SJCRH30 (cell line): Measurements from ENCODE around the gene IER5L. TPM values are rescaled to one million over a fixed set of nuclear protein-coding genes. Genes with fewer than 3 reads are reported as not detected.
A peak's percentile ranks its signal among the peaks of the same experiment; 100 is the strongest.

Experiments
- DNase-seq, 2 experiments: peaks; one replicate each; pipeline ENCODE4 v3.0.0-alpha.2; 2015 to 2020
- H3K27ac ChIP-seq: fragments of 250-450 bp; sonication (Bioruptor Pico); 2 replicates; pipeline ENCODE4 v1.5.1; 2020; ENCODE audit warnings: mild to moderate bottlenecking, moderate library complexity
- H3K27me3 ChIP-seq: fragments of 250-450 bp; sonication (Bioruptor Pico); 2 replicates; pipeline ENCODE4 v1.5.1; 2020; ENCODE audit warnings: mild to moderate bottlenecking, moderate library complexity
- H3K36me3 ChIP-seq: fragments of 250-450 bp; sonication (Bioruptor Pico); 2 replicates; pipeline ENCODE4 v1.5.1; 2020; ENCODE audit warnings: mild to moderate bottlenecking, moderate library complexity
- H3K4me1 ChIP-seq: fragments of 250-450 bp; sonication (Bioruptor Pico); 2 replicates; pipeline ENCODE4 v1.5.1; 2020; ENCODE audit warnings: mild to moderate bottlenecking, moderate library complexity
- H3K4me3 ChIP-seq: fragments of 250-450 bp; sonication (Bioruptor Pico); 2 replicates; pipeline ENCODE4 v1.5.1; 2020; ENCODE audit warnings: mild to moderate bottlenecking, moderate library complexity
- H3K9me3 ChIP-seq: fragments of 250-450 bp; sonication (Bioruptor Pico); replicated peaks from 2 replicates; pipeline ENCODE4 v1.5.1; 2020; ENCODE audit warnings: mild to moderate bottlenecking, moderate library complexity
- total RNA-seq: library from RNA; depleted of rRNA; stranded (reverse); fragments of >200 nt; shearing (Covaris generic); gene quantifications from 2 replicates; pipeline ENCODE4 v1.2.3, GENCODE V29; 2014; rRNA removed

Gene IER5L
- total RNA-seq, result 2.8 and 3.1 TPM in 2 replicates

- Histone ChIP-seq H3K27ac (peak within 1 kb of the TSS; percentile 32; the same call in 1 of the 2 replicates), H3K9me3 (no peaks in the 10 kb centered on the region), H3K4me3 (peak within 1 kb of the TSS; percentile 68), H3K36me3 (no peaks in the 10 kb centered on the region), H3K27me3 (peaks cover 7% of the 10 kb centered on the region), H3K4me1 (peaks cover 13% of the 10 kb centered on the region)
- peak; percentile 97 to 98 for DNase-seq
Measured at GRCh38 chr9:129177791-129178567, at the start of gene IER5L. TSS of gene IER5L (minus strand) at chr9:129178261. CDS start at chr9:129178052, 209 bp downstream.

- H3K27ac ChIP-seq, result no peak overlapping the region
- no peaks in the 10 kb centered on the region for H3K36me3 ChIP-seq
- no peak for DNase-seq
- no peaks in the 10 kb centered on the region for H3K27me3 ChIP-seq
- H3K9me3 ChIP-seq, result no peaks in the 10 kb centered on the region
- peaks cover 10% of the 10 kb centered on the region for H3K4me1 ChIP-seq
- H3K4me3 ChIP-seq, result no peak overlapping the region
Measured at GRCh38 chr9:129227843-129228189, 49.8 kb upstream of the IER5L start.

GRCh38 chr9:129225815-129226214 lies 47.8 kb upstream of the IER5L start:
- Histone ChIP-seq H3K27me3 (no peaks in the 10 kb centered on the region), H3K36me3 (no peaks in the 10 kb centered on the region), H3K4me3 (no peak overlapping the region), H3K4me1 (peaks cover 10% of the 10 kb centered on the region), H3K9me3 (no peaks in the 10 kb centered on the region), H3K27ac (no peak overlapping the region; the same call in 1 of the 2 replicates)
- DNase-seq, result peak; percentile 85 to 93

GRCh38 chr9:129225490-129225778 lies 47.4 kb upstream of the IER5L start:
- no peaks in the 10 kb centered on the region for H3K27me3 ChIP-seq
- no peak overlapping the region for H3K4me3 ChIP-seq
- no peak overlapping the region for H3K27ac ChIP-seq
- H3K4me1 ChIP-seq, result peaks cover 10% of the 10 kb centered on the region
- H3K9me3 ChIP-seq, result no peaks in the 10 kb centered on the region
- no peaks in the 10 kb centered on the region for H3K36me3 ChIP-seq
- DNase-seq, result no peak

- Histone ChIP-seq H3K4me1 (peaks cover 10% of the 10 kb centered on the region), H3K27ac (no peak overlapping the region), H3K36me3 (no peaks in the 10 kb centered on the region), H3K4me3 (no peak overlapping the region), H3K9me3 (no peaks in the 10 kb centered on the region), H3K27me3 (no peaks in the 10 kb centered on the region)
- DNase-seq, result no peak
Measured at GRCh38 chr9:129224618-129225489, 46.8 kb upstream of the IER5L start.

GRCh38 chr9:129223551-129224208 lies 45.6 kb upstream of the IER5L start:
- Histone ChIP-seq H3K4me3 (no peak overlapping the region), H3K27ac (no peak overlapping the region), H3K27me3 (no peaks in the 10 kb centered on the region), H3K9me3 (no peaks in the 10 kb centered on the region), H3K4me1 (peaks cover 10% of the 10 kb centered on the region), H3K36me3 (no peaks in the 10 kb centered on the region)
- no peak for DNase-seq

- no peaks in the 10 kb centered on the region for H3K27me3 ChIP-seq
- no peaks in the 10 kb centered on the region for H3K9me3 ChIP-seq
- peaks cover 10% of the 10 kb centered on the region for H3K4me1 ChIP-seq
- H3K4me3 ChIP-seq, result no peak overlapping the region
- no peaks in the 10 kb centered on the region for H3K36me3 ChIP-seq
- no peak overlapping the region for H3K27ac ChIP-seq
- no peak for DNase-seq
Measured at GRCh38 chr9:129222819-129223218, 44.8 kb upstream of the IER5L start.

- H3K27ac ChIP-seq, result no peak overlapping the region
- no peaks in the 10 kb centered on the region for H3K27me3 ChIP-seq
- H3K9me3 ChIP-seq, result no peaks in the 10 kb centered on the region
- H3K4me1 ChIP-seq, result peaks cover 10% of the 10 kb centered on the region
- no peak overlapping the region for H3K4me3 ChIP-seq
- no peak for DNase-seq
- no peaks in the 10 kb centered on the region for H3K36me3 ChIP-seq
Measured at GRCh38 chr9:129221979-129222635, 44.0 kb upstream of the IER5L start.

- Histone ChIP-seq H3K4me1 (peaks cover 9% of the 10 kb centered on the region), H3K27ac (no peak overlapping the region), H3K36me3 (no peaks in the 10 kb centered on the region), H3K9me3 (no peaks in the 10 kb centered on the region), H3K4me3 (no peak overlapping the region), H3K27me3 (no peaks in the 10 kb centered on the region)
- DNase-seq, result peak in 1 of 2 experiments; percentile 40
Measured at GRCh38 chr9:129221233-129221632, 43.2 kb upstream of the IER5L start.

GRCh38 chr9:129220771-129221170 lies 42.7 kb upstream of the IER5L start:
- Histone ChIP-seq H3K9me3 (no peaks in the 10 kb centered on the region), H3K27me3 (no peaks in the 10 kb centered on the region), H3K27ac (no peak overlapping the region), H3K36me3 (no peaks in the 10 kb centered on the region), H3K4me1 (0 out of 2 replicates have a peak, but pooled peaks cover 6% of the 10 kb centered on the region), H3K4me3 (no peak overlapping the region)
- DNase-seq, result no peak

GRCh38 chr9:129218918-129219317 lies 40.9 kb upstream of the IER5L start:
- DNase-seq, result no peak
- Histone ChIP-seq H3K4me1 (no peaks in the 10 kb centered on the region), H3K4me3 (no peak overlapping the region), H3K27ac (no peak overlapping the region), H3K36me3 (no peaks in the 10 kb centered on the region), H3K27me3 (no peaks in the 10 kb centered on the region), H3K9me3 (no peaks in the 10 kb centered on the region)

GRCh38 chr9:129218272-129218625 lies 40.2 kb upstream of the IER5L start:
- DNase-seq, result no peak
- Histone ChIP-seq H3K4me1 (no peaks in the 10 kb centered on the region), H3K27me3 (no peaks in the 10 kb centered on the region), H3K4me3 (no peak overlapping the region), H3K27ac (no peak overlapping the region), H3K36me3 (no peaks in the 10 kb centered on the region), H3K9me3 (no peaks in the 10 kb centered on the region)

- Histone ChIP-seq H3K4me1 (no peaks in the 10 kb centered on the region), H3K36me3 (no peaks in the 10 kb centered on the region), H3K4me3 (no peak overlapping the region), H3K27ac (no peak overlapping the region), H3K27me3 (no peaks in the 10 kb centered on the region), H3K9me3 (no peaks in the 10 kb centered on the region)
- no peak for DNase-seq
Measured at GRCh38 chr9:129213551-129213950, 35.5 kb upstream of the IER5L start.

- Histone ChIP-seq H3K9me3 (no peaks in the 10 kb centered on the region), H3K4me1 (no peaks in the 10 kb centered on the region), H3K27ac (no peak overlapping the region), H3K27me3 (no peaks in the 10 kb centered on the region), H3K4me3 (no peak overlapping the region), H3K36me3 (no peaks in the 10 kb centered on the region)
- DNase-seq, result no peak
Measured at GRCh38 chr9:129211686-129212085, 33.6 kb upstream of the IER5L start.

- no peaks in the 10 kb centered on the region for H3K36me3 ChIP-seq
- H3K4me3 ChIP-seq, result no peak overlapping the region
- no peak for DNase-seq
- H3K27me3 ChIP-seq, result no peaks in the 10 kb centered on the region
- no peak overlapping the region for H3K27ac ChIP-seq
- no peaks in the 10 kb centered on the region for H3K4me1 ChIP-seq
- no peaks in the 10 kb centered on the region for H3K9me3 ChIP-seq
Measured at GRCh38 chr9:129210125-129210524, 32.1 kb upstream of the IER5L start.
